Activated naive CD4-positive, alpha-beta T cell (primary cell): ENCODE results near the gene MDH1B.
"Not testable (repeated sequence)": the region's sequence is repeated elsewhere in the genome, so short reads cannot be mapped to it uniquely, and the experiment has no call there.

Experiments
- DNase-seq, 4 experiments: peaks; one replicate each; lab custom pipeline; 2025; lab: John Stamatoyannopoulos, UW

Gene MDH1B

GRCh38 chr2:206766057-206766930 lies 1.2 kb upstream of the MDH1B start:
- no peak for DNase-seq

GRCh38 chr2:206764673-206765241 lies 371 bp downstream of the MDH1B start:
- no peak for DNase-seq

- DNase-seq, result no peak
These were observed 8.3 kb downstream of the MDH1B start for GRCh38 chr2:206756816-206757215.

- no peak for DNase-seq
These were observed 24.3 kb downstream of the MDH1B start for GRCh38 chr2:206740800-206741199.

GRCh38 chr2:206739271-206739670 lies 25.9 kb downstream of the MDH1B start:
- DNase-seq, result no peak

GRCh38 chr2:206736935-206737334 lies 28.2 kb downstream of the MDH1B start:
- DNase-seq, result no peak

- no peak for DNase-seq
These were observed 31.8 kb downstream of the MDH1B start for GRCh38 chr2:206733341-206733740.

- DNase-seq, result no peak
These were observed 36.6 kb downstream of the MDH1B start for GRCh38 chr2:206728277-206729199.

- DNase-seq, result no peak
These were observed 37.8 kb downstream of the MDH1B start for GRCh38 chr2:206727287-206727686.

GRCh38 chr2:206723288-206723687 lies 41.8 kb downstream of the MDH1B start:
- DNase-seq, result no peak

- no peak for DNase-seq
These were observed 43.7 kb downstream of the MDH1B start for GRCh38 chr2:206721256-206721920.

- DNase-seq, result no peak
These were observed 46.8 kb downstream of the MDH1B start, which contains the start of gene DYTN for GRCh38 chr2:206718296-206718695. TSS of gene DYTN (minus strand) at chr2:206718396. CDS start at chr2:206718279, 117 bp downstream.

- no peak for DNase-seq
These were observed 48.5 kb downstream of the MDH1B start for GRCh38 chr2:206716623-206717022.

GRCh38 chr2:206715183-206715582 lies 49.9 kb downstream of the MDH1B start:
- not testable (repeated sequence) for DNase-seq

GRCh38 chr2:206713746-206714145 lies 51.4 kb downstream of the MDH1B start:
- DNase-seq, result no peak

- no peak for DNase-seq
These were observed 56.8 kb downstream of the MDH1B start for GRCh38 chr2:206708286-206708685.

- no peak for DNase-seq
These were observed 57.9 kb downstream of the MDH1B start for GRCh38 chr2:206707164-206707701.

- no peak for DNase-seq
These were observed 63.0 kb downstream of the MDH1B start for GRCh38 chr2:206701952-206702605.

GRCh38 chr2:206700156-206700555 lies 65.0 kb downstream of the MDH1B start:
- DNase-seq, result no peak

GRCh38 chr2:206698811-206699210 lies 66.3 kb downstream of the MDH1B start:
- DNase-seq, result no peak

GRCh38 chr2:206696910-206697309 lies 68.2 kb downstream of the MDH1B start:
- DNase-seq, result no peak
